GM19240 (cell line): ENCODE data around the gene TBC1D5.

Source experiments
- DNase-seq: peaks from one replicate; pipeline ENCODE4 v3.0.0; 2011; ENCODE audit warnings: low spot score; ENCODE audit not compliant: insufficient read length

TBC1D5 gene

GRCh38 chr3:17234382-17234781 is 508.0 kb downstream of the TBC1D5 start:
- DNase-seq: no peak

GRCh38 chr3:17233398-17233800 is 509.0 kb downstream of the TBC1D5 start:
- DNase-seq: peak; percentile 19

- peak; percentile 2 for DNase-seq
These were observed 510.0 kb downstream of the TBC1D5 start for GRCh38 chr3:17232442-17232841.

GRCh38 chr3:17231537-17232261 is 510.7 kb downstream of the TBC1D5 start:
- no peak for DNase-seq

- DNase-seq: no peak
These were observed 515.0 kb downstream of the TBC1D5 start for GRCh38 chr3:17227472-17227871.

- DNase-seq: no peak
These were observed 520.9 kb downstream of the TBC1D5 start for GRCh38 chr3:17221529-17221928.

- DNase-seq: no peak
These were observed 522.8 kb downstream of the TBC1D5 start for GRCh38 chr3:17219593-17219992.

- DNase-seq: no peak
These were observed 523.8 kb downstream of the TBC1D5 start for GRCh38 chr3:17218587-17218986.

GRCh38 chr3:17217588-17217987 is 524.8 kb downstream of the TBC1D5 start:
- no peak for DNase-seq

- DNase-seq: no peak
These were observed 529.3 kb downstream of the TBC1D5 start for GRCh38 chr3:17213102-17213501.

GRCh38 chr3:17207979-17208378 is 534.5 kb downstream of the TBC1D5 start:
- DNase-seq: no peak

GRCh38 chr3:17207019-17207418 is 535.4 kb downstream of the TBC1D5 start:
- DNase-seq: no peak

- no peak for DNase-seq
These were observed 538.3 kb downstream of the TBC1D5 start for GRCh38 chr3:17204049-17204650.

- DNase-seq: no peak
These were observed 540.9 kb downstream of the TBC1D5 start for GRCh38 chr3:17201538-17201937.

GRCh38 chr3:17195856-17196604 is 546.4 kb downstream of the TBC1D5 start:
- no peak for DNase-seq

- peak; percentile 38 for DNase-seq
These were observed 547.2 kb downstream of the TBC1D5 start for GRCh38 chr3:17195192-17195611.

GRCh38 chr3:17194116-17194515 is 548.3 kb downstream of the TBC1D5 start:
- no peak for DNase-seq

- no peak for DNase-seq
These were observed 549.4 kb downstream of the TBC1D5 start for GRCh38 chr3:17192995-17193394.

GRCh38 chr3:17190353-17191078 is 551.9 kb downstream of the TBC1D5 start:
- DNase-seq: no peak

GRCh38 chr3:17188378-17188777 is 554.1 kb downstream of the TBC1D5 start:
- no peak for DNase-seq

GRCh38 chr3:17187589-17188184 is 554.7 kb downstream of the TBC1D5 start:
- DNase-seq: no peak
